Measurements from ENCODE around the gene RHOU.

The RHOU gene

GRCh38 chr1:228737601-228738041 lies 2.3 kb downstream of the RHOU start:
- DNase-seq = no peak

- no peak for DNase-seq
Measured at GRCh38 chr1:228739826-228740225, 4.5 kb downstream of the RHOU start.

- no peak for DNase-seq
Measured at GRCh38 chr1:228740543-228741317, 5.5 kb downstream of the RHOU start.

GRCh38 chr1:228742281-228742860 lies 7.1 kb downstream of the RHOU start:
- DNase-seq = no peak

GRCh38 chr1:228743405-228743804 lies 8.1 kb downstream of the RHOU start:
- DNase-seq = no peak

- DNase-seq = no peak
Measured at GRCh38 chr1:228744356-228744755, 9.1 kb downstream of the RHOU start.

- no peak for DNase-seq
Measured at GRCh38 chr1:228744918-228745317, 9.6 kb downstream of the RHOU start.

- DNase-seq = no peak
Measured at GRCh38 chr1:228745497-228745896, 10.2 kb downstream of the RHOU start.

GRCh38 chr1:228747301-228747935 lies 12.1 kb downstream of the RHOU start:
- no peak for DNase-seq

- DNase-seq = no peak
Measured at GRCh38 chr1:228748029-228748428, 12.8 kb downstream of the RHOU start.

- DNase-seq = no peak
Measured at GRCh38 chr1:228748431-228748830, 13.2 kb downstream of the RHOU start.

- no peak for DNase-seq
Measured at GRCh38 chr1:228749765-228750164, 14.5 kb downstream of the RHOU start.

- DNase-seq = no peak
Measured at GRCh38 chr1:228750915-228751314, 15.6 kb downstream of the RHOU start.

GRCh38 chr1:228751360-228752098 lies 16.2 kb downstream of the RHOU start:
- DNase-seq = no peak

- no peak for DNase-seq
Measured at GRCh38 chr1:228752258-228752657, 17.0 kb downstream of the RHOU start.

- no peak for DNase-seq
Measured at GRCh38 chr1:228752675-228753265, 17.5 kb downstream of the RHOU start.

- no peak for DNase-seq
Measured at GRCh38 chr1:228753287-228753686, 18.0 kb downstream of the RHOU start.

GRCh38 chr1:228753786-228754360 lies 18.6 kb downstream of the RHOU start:
- DNase-seq = no peak

GRCh38 chr1:228754646-228755268 lies 19.5 kb downstream of the RHOU start:
- no peak for DNase-seq

GRCh38 chr1:228755800-228756199 lies 20.5 kb downstream of the RHOU start:
- DNase-seq = no peak

- no peak for DNase-seq
Measured at GRCh38 chr1:228756457-228756856, 21.2 kb downstream of the RHOU start.

- no peak for DNase-seq
Measured at GRCh38 chr1:228758447-228758846, 23.2 kb downstream of the RHOU start.
